Activated B cell treated with CpG ODN at 0.5 μM for 24 hours (primary cell): ENCODE data around the gene FICD. TPM values are rescaled to one million over a fixed set of nuclear protein-coding genes. Genes with fewer than 3 reads are reported as not detected.

Source experiments
- ATAC-seq: fragments of 200-7000 bp; cut with Tn5 transposase; one replicate; pipeline ENCODE4 v1.10.0; 2021; ENCODE audit warnings: low read depth, mild to moderate bottlenecking, moderate library complexity
- CTCF ChIA-PET: fragments of 350-600 bp; sonication (Branson Sonifier 250); formaldehyde crosslinking; loops from one replicate; lab custom pipeline; 2021; ENCODE audit warnings: antibody characterized with exemption; lab: Charles Lee
- POLR2A ChIA-PET: fragments of 350-600 bp; sonication (Branson Sonifier 250); formaldehyde crosslinking; loops from one replicate; lab custom pipeline; 2021; ENCODE audit warnings: antibody characterized with exemption; lab: Charles Lee
- DNase-seq: peaks from one replicate; pipeline ENCODE4 v3.0.0; 2022
- H3K27ac Mint-ChIP-seq: one replicate; pipeline ENCODE4 v1.8.0; 2020; ENCODE audit warnings: mixed read lengths
- H3K27me3 Mint-ChIP-seq: one replicate; pipeline ENCODE4 v1.8.0; 2021; ENCODE audit warnings: mixed read lengths
- H3K36me3 Mint-ChIP-seq: one replicate; pipeline ENCODE4 v1.8.0; 2021; ENCODE audit warnings: low read depth, mixed read lengths
- H3K4me1 Mint-ChIP-seq: one replicate; pipeline ENCODE4 v1.8.0; 2021; ENCODE audit warnings: mixed read lengths
- H3K4me3 Mint-ChIP-seq: one replicate; pipeline ENCODE4 v1.8.0; 2020; ENCODE audit warnings: mild to moderate bottlenecking, mixed read lengths
- H3K9me3 Mint-ChIP-seq: one replicate; pipeline ENCODE4 v1.8.0; 2020; ENCODE audit warnings: mixed read lengths
- intact Hi-C: fragments of 100-400 bp; cut with micrococcal nuclease; formaldehyde crosslinking; loops from one replicate; pipeline ENCODE4 v1.15.1; 2024
- total RNA-seq: library from RNA; stranded (reverse); gene quantifications from 2 replicates; pipeline ENCODE4 v1.2.3, GENCODE V29; 2022
- TF ChIP-seq, protein P1 (sequence below): fragments of 200-600 bp; IDR thresholded peaks from one replicate; pipeline ENCODE4 v1.8.0; 2022; ENCODE audit warnings: antibody characterized with exemption, mild to moderate bottlenecking

The FICD gene
- total RNA-seq, 1 donor from 2014 or later = 11.2 TPM

DNA sequence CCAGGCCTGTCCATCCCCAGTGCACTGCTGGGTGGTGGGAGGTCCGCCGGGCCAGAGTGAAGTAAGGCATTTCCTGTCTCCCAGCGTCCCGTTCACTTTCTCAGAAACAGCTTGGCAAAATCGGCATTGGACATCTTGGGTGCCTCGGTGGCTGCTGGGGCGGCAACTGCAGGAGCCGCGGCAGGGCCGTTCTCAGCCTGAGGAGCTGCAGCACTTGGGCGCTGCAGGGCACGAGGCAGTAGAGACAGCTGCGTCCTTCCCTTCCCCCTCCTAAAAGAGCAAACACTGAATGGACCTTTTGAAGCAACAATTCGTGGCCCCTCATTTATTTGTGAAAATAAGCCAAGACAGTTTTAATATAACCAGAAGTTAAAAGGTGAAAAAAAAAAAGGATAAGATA is 8.3 kb downstream of the FICD start:
- ChIA-PET POLR2A (no interaction called here), CTCF (no interaction called here)
- ATAC-seq (no peak), DNase-seq (no peak)
- Mint-ChIP-seq H3K27me3 (no peaks in the 10 kb centered on the region), H3K4me1 (peaks cover 2% of the 10 kb centered on the region), H3K4me3 (no peak overlapping the region), H3K9me3 (no peaks in the 10 kb centered on the region), H3K27ac (no peak overlapping the region), H3K36me3 (peaks cover 99% of the 10 kb centered on the region)
- intact Hi-C loops = no loop called here
- TF ChIP-seq, protein P1, sequence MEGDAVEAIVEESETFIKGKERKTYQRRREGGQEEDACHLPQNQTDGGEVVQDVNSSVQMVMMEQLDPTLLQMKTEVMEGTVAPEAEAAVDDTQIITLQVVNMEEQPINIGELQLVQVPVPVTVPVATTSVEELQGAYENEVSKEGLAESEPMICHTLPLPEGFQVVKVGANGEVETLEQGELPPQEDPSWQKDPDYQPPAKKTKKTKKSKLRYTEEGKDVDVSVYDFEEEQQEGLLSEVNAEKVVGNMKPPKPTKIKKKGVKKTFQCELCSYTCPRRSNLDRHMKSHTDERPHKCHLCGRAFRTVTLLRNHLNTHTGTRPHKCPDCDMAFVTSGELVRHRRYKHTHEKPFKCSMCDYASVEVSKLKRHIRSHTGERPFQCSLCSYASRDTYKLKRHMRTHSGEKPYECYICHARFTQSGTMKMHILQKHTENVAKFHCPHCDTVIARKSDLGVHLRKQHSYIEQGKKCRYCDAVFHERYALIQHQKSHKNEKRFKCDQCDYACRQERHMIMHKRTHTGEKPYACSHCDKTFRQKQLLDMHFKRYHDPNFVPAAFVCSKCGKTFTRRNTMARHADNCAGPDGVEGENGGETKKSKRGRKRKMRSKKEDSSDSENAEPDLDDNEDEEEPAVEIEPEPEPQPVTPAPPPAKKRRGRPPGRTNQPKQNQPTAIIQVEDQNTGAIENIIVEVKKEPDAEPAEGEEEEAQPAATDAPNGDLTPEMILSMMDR = no peak

DNA sequence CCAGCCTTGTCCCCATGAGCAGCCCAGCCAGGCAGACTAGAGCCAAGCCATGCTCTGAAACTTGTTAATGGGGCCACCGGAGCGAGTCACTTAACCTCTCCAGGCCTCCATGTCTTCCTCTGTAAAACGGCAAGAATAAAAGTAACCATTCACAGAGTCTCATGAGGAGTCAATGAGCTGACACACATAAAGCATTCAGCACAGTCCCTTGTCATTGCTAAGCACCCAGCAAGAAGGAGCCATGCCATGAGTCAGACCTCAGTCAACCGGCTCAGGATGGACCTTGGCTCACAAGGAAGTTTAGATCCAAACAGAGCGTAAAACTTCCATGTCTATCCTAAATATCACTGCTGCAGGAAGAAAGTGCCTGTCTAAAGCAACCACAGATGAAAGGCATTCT is 10.6 kb downstream of the FICD start:
- Mint-ChIP-seq H3K36me3 (peaks cover 98% of the 10 kb centered on the region), H3K27ac (no peak overlapping the region), H3K4me3 (no peak overlapping the region), H3K27me3 (no peaks in the 10 kb centered on the region), H3K9me3 (no peaks in the 10 kb centered on the region), H3K4me1 (no peaks in the 10 kb centered on the region)
- ATAC-seq (no peak), DNase-seq (no peak)
- intact Hi-C loops = no loop called here
- TF ChIP-seq, protein P1 = no peak
- CTCF ChIA-PET = interaction anchor here (1.2 kb wide), 1 partner anchor 12 kb away, joined by 4 read pairs; no protein-coding TSS in a partner anchor
- POLR2A ChIA-PET = no interaction called here

DNA sequence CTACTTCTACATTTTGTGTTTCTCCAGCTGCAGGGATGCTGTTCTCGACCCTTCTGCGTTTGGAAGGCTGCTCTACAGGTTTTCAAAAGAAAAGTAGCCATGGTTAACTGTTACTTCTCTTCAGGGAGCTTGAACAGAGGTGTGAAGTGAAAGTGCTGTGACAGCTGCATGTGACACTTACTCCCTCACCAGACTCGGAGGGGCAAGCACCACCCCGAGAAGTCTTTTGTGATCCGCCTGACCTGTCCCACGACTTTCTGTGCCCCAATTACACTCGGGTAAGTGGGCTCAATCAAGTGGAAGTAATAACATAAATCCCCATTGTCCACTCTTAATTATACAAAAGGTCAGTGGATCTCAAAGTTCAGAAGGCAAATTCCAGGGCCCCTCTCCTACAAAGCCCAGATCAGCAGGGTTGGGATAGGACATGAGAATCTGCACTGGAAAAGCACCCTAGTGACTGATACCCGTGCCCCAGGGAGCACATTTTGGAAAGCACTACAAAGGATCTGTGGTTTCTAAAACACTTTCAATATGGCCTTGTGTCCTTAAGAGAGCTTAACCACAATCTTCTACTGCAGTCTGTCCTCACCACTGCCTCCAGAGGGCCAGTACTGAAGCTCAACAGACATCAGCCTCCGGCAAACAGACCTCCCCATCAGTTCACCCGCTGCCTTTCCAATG is 11.5 kb downstream of the FICD start:
- ChIA-PET CTCF (interaction anchor here (1.2 kb wide), 1 partner anchor 13 kb away, joined by 4 read pairs; no protein-coding TSS in a partner anchor), POLR2A (no interaction called here)
- TF ChIP-seq, protein P1 = no peak

DNA sequence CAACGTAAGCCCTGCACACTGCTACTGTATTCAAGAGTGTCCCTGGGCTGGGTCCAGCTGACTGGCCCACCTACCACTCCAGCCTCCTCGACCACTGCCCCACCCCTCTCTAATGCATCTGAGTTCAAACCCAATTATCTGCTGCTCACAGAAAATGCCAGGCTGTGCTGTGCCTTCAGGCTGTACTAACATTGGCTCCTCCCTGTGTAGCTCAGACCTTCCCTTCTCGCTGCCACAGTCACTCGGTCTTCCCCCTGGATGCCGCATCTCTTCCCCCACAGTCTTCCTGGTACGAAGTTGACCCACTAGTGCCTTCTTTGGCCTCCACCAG is 12.1 kb downstream of the FICD start:
- no peaks in the 10 kb centered on the region for H3K4me1 Mint-ChIP-seq
- no peak overlapping the region for H3K4me3 Mint-ChIP-seq
- peaks cover 95% of the 10 kb centered on the region for H3K36me3 Mint-ChIP-seq
- peak overlapping the region; percentile 16 for H3K27ac Mint-ChIP-seq
- H3K9me3 Mint-ChIP-seq = no peaks in the 10 kb centered on the region
- ChIA-PET CTCF (no interaction called here), POLR2A (no interaction called here)
- ATAC-seq (no peak), DNase-seq (no peak)
- TF ChIP-seq, protein P1 = no peak
- no peaks in the 10 kb centered on the region for H3K27me3 Mint-ChIP-seq
- intact Hi-C loops = no loop called here

More for the DNA sequence above, 11.5 kb downstream of the FICD start:
- H3K9me3 Mint-ChIP-seq = no peaks in the 10 kb centered on the region
- H3K36me3 Mint-ChIP-seq = peaks cover 95% of the 10 kb centered on the region
- no peak overlapping the region for H3K4me3 Mint-ChIP-seq
- no peaks in the 10 kb centered on the region for H3K4me1 Mint-ChIP-seq
- DNase-seq (no peak), ATAC-seq (no peak)
- no peaks in the 10 kb centered on the region for H3K27me3 Mint-ChIP-seq
- intact Hi-C loops = no loop called here
- peak overlapping the region; percentile 16 for H3K27ac Mint-ChIP-seq

DNA sequence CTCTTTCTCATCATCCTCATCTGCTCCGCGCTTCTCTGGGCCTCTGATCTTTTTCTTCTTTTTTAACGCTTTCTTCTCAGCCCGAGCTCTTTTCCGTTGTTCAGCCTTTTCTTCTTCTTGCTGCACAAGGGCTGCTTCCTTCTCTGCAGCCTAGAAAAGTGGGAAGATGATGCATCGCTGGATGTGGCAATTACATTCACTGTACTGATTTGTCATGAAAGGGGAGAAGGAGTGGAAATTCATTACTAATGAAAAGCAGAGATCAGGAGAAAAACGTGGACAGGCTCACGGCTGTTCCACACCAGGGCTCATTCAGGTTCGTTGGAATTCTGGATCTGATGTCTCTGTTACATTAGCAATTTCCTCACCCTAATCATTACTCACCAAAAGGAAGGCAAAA is 15.1 kb downstream of the FICD start:
- H3K36me3 Mint-ChIP-seq = peaks cover 91% of the 10 kb centered on the region
- TF ChIP-seq, protein P1 = no peak
- intact Hi-C loops = no loop called here
- H3K27ac Mint-ChIP-seq = no peak overlapping the region
- ChIA-PET POLR2A (interaction anchor here (0.6 kb wide), 1 partner anchor 164 kb away, joined by 5 read pairs; no protein-coding TSS in a partner anchor), CTCF (no interaction called here)
- ATAC-seq (no peak), DNase-seq (no peak)
- H3K9me3 Mint-ChIP-seq = no peaks in the 10 kb centered on the region
- H3K27me3 Mint-ChIP-seq = no peaks in the 10 kb centered on the region
- H3K4me3 Mint-ChIP-seq = no peak overlapping the region
- no peaks in the 10 kb centered on the region for H3K4me1 Mint-ChIP-seq
